ENCODE data around the gene MYL11.

DNA sequence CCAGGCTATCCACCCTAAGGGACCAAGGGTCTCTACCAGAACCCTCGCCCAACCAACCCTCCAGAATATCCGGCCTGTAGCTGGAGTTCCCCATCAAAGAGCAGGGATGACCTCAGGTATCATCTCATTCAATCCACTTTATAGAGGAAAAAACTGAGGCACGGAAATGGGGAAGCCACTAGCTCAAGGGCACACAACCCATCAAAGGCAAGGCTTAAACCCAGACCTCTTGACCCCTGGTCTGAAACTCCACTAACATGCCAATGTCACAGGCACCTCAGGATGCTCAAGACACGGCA is 5.9 kb upstream of the MYL11 start:
- TF ChIP-seq, protein P1, sequence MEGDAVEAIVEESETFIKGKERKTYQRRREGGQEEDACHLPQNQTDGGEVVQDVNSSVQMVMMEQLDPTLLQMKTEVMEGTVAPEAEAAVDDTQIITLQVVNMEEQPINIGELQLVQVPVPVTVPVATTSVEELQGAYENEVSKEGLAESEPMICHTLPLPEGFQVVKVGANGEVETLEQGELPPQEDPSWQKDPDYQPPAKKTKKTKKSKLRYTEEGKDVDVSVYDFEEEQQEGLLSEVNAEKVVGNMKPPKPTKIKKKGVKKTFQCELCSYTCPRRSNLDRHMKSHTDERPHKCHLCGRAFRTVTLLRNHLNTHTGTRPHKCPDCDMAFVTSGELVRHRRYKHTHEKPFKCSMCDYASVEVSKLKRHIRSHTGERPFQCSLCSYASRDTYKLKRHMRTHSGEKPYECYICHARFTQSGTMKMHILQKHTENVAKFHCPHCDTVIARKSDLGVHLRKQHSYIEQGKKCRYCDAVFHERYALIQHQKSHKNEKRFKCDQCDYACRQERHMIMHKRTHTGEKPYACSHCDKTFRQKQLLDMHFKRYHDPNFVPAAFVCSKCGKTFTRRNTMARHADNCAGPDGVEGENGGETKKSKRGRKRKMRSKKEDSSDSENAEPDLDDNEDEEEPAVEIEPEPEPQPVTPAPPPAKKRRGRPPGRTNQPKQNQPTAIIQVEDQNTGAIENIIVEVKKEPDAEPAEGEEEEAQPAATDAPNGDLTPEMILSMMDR (IDR thresholded peaks at IDR 0.05), result no peak
- TF ChIP-seq POLR2AphosphoS5 (IDR thresholded peaks at IDR 0.05; ENCODE audit: low read depth, low read length), result no peak
- no peak for TF ChIP-seq TCF7L2 (IDR thresholded peaks at IDR 0.05; ENCODE audit: low read depth, low read length)
- no peak for TF ChIP-seq REST (IDR thresholded peaks at IDR 0.05; ENCODE audit: insufficient read depth in 1 of 2, low read depth in 2 of 2, low read length in 1 of 2)
